Effector memory CD8-positive, alpha-beta T cell (primary cell): Measurements from ENCODE around the gene SMYD2.
A peak's percentile ranks its signal among the peaks of the same experiment; 100 is the strongest.

Experiments
- ATAC-seq: fragments of 150-1000 bp; cut with Tn5 transposase; replicated peaks from 2 replicates; pipeline ENCODE4 v1.10.0; 2021; ENCODE audit warnings: mild to moderate bottlenecking, moderate library complexity
- DNase-seq, 3 experiments: peaks; one replicate each; pipeline ENCODE4 v3.0.0; 2021
- H3K27ac Mint-ChIP-seq, 2 donors: one replicate each; pipeline ENCODE4 v1.8.0; 2022; ENCODE audit warnings: mild to moderate bottlenecking in 2 of 2, mixed read lengths in 2 of 2, moderate library complexity in 2 of 2
- H3K27me3 Mint-ChIP-seq, 2 donors: one replicate each; pipeline ENCODE4 v1.8.0; 2022; ENCODE audit warnings: mixed read lengths in 2 of 2
- H3K36me3 Mint-ChIP-seq: one replicate; pipeline ENCODE4 v1.8.0; 2022; ENCODE audit warnings: mild to moderate bottlenecking, moderate library complexity, mixed read lengths; ENCODE audit not compliant: insufficient read depth
- H3K4me1 Mint-ChIP-seq, 2 donors: one replicate each; pipeline ENCODE4 v1.8.0; 2022; ENCODE audit warnings: low read depth in 2 of 2, mixed read lengths in 2 of 2
- H3K4me3 Mint-ChIP-seq, 2 donors: one replicate each; pipeline ENCODE4 v1.8.0; 2022; ENCODE audit warnings: mild to moderate bottlenecking in 2 of 2, mixed read lengths in 2 of 2, moderate library complexity in 2 of 2
- H3K9me3 Mint-ChIP-seq, 2 donors: one replicate each; pipeline ENCODE4 v1.8.0; 2022; ENCODE audit warnings: mixed read lengths in 2 of 2

The SMYD2 gene

GRCh38 chr1:214277704-214278635 is 3.0 kb upstream of the SMYD2 start:
- Mint-ChIP-seq H3K9me3 (no peaks in the 10 kb centered on the region), H3K4me3 (no peak overlapping the region), H3K36me3 (peaks cover 5% of the 10 kb centered on the region), H3K27ac (peak overlapping the region in 1 of 2 donors; percentile 6), H3K27me3 (no peaks in the 10 kb centered on the region), H3K4me1 (peaks cover 25 to 36% of the 10 kb centered on the region in 2 donors)
- DNase-seq = no peak
- no peak for ATAC-seq

DNA sequence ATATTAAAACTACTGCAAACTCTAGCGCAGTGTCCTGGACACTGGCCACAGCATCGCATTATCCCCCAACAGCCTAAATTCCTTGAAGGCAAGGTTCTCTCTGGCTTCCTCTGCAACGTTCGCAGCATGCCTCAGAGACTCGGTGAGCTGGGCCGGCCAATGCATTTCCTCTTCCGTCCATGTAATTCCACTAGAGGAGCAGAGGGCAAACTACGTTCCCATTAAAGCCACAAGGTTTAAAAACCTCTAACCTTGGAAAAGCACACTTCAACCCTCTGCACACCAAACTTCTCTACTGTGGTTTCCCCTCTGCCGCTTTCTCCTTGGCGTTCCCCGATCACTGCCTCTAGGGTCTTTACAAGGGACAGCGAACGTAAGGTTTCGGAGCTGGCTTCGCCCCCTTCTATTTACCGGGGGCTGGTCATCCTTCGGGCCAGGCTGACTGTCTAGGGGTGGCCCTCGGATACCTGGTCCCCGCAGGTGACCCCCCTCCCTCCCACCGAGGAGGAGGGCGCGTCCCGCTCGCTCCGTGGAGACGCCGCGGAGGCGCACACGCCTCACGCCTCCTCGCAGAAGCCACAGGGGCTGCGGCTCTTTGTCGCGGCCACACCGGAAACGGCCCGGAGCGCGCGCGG is 456 bp upstream of the SMYD2 start:
- ATAC-seq (peak; percentile 23), DNase-seq (peak in 1 of 3 experiments; percentile 5)
- peak overlapping the region; percentile 81 to 82 for H3K4me3 Mint-ChIP-seq
- no peaks in the 10 kb centered on the region for H3K27me3 Mint-ChIP-seq
- peaks cover 27 to 50% of the 10 kb centered on the region in 2 donors for H3K4me1 Mint-ChIP-seq
- H3K9me3 Mint-ChIP-seq = no peaks in the 10 kb centered on the region
- H3K27ac Mint-ChIP-seq = peak overlapping the region; percentile 84 to 85
- H3K36me3 Mint-ChIP-seq = peaks cover 5% of the 10 kb centered on the region

- DNase-seq (no peak), ATAC-seq (no peak)
- peaks cover 5% of the 10 kb centered on the region for H3K36me3 Mint-ChIP-seq
- no peaks in the 10 kb centered on the region for H3K9me3 Mint-ChIP-seq
- peaks cover 29 to 47% of the 10 kb centered on the region in 2 donors for H3K4me1 Mint-ChIP-seq
- peak overlapping the region; percentile 35 to 85 for H3K27ac Mint-ChIP-seq
- no peaks in the 10 kb centered on the region for H3K27me3 Mint-ChIP-seq
- peak overlapping the region; percentile 79 to 87 for H3K4me3 Mint-ChIP-seq
Measured at GRCh38 chr1:214281720-214282629, 1.0 kb downstream of the SMYD2 start.

GRCh38 chr1:214282630-214283242 is 1.8 kb downstream of the SMYD2 start:
- Mint-ChIP-seq H3K27me3 (no peaks in the 10 kb centered on the region), H3K9me3 (no peaks in the 10 kb centered on the region), H3K36me3 (peaks cover 5% of the 10 kb centered on the region), H3K27ac (peak overlapping the region in 1 of 2 donors; percentile 12), H3K4me1 (peaks cover 30 to 44% of the 10 kb centered on the region in 2 donors), H3K4me3 (peak overlapping the region; percentile 79 to 87)
- ATAC-seq = no peak
- DNase-seq = no peak

DNA sequence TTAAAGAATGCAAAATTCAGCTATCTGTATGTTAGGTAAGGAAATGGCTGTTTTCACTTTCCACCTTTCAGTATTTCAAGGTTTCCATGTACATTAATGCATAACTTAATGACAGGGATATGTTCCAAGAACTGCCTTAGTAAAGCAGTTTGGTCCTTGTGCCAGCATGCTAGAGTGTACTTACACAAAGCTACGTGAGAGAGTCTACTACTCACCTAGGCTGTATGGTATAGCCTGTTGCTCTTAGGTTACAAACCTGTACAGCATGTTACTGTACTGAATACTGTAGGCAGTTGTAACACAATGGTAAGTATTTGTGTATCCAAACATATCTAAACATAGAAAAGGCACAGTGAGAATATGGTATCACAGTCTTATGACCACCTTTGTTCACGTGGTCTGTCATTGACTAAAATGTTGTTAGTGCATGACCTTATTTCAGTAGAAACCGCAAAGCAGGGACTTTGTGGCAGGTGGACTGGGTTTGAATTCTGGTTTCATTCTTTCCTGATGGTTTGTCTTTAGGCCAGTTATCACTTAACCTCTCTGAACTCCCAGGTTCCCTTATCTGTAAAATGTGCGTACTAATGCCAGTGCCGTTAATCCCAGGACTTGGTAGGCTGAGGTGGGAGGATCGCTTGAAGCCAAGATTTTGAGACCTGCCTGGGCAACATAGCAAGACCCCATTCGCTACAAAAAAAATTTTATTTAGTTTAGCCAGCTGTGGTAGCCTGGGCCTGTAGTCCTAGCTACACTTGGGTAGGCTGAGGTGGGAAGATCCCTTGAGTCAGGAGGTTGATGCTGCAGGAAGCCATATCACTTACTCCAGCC is 4.9 kb downstream of the SMYD2 start:
- H3K4me3 Mint-ChIP-seq = no peak overlapping the region
- ATAC-seq = no peak
- DNase-seq = no peak
- no peaks in the 10 kb centered on the region for H3K9me3 Mint-ChIP-seq
- peaks cover 33 to 47% of the 10 kb centered on the region in 2 donors for H3K4me1 Mint-ChIP-seq
- H3K27me3 Mint-ChIP-seq = no peaks in the 10 kb centered on the region
- H3K27ac Mint-ChIP-seq = no peak overlapping the region
- H3K36me3 Mint-ChIP-seq = peaks cover 4% of the 10 kb centered on the region

- peak; percentile 46 for ATAC-seq
- Mint-ChIP-seq H3K27ac (peak overlapping the region in 1 of 2 donors; percentile 12), H3K36me3 (peaks cover 4% of the 10 kb centered on the region), H3K27me3 (no peaks in the 10 kb centered on the region), H3K4me3 (peak overlapping the region; percentile 16 to 45), H3K9me3 (no peaks in the 10 kb centered on the region), H3K4me1 (peaks cover 27 to 43% of the 10 kb centered on the region in 2 donors)
- no peak for DNase-seq
Measured at GRCh38 chr1:214287884-214288283, 6.9 kb downstream of the SMYD2 start.

DNA sequence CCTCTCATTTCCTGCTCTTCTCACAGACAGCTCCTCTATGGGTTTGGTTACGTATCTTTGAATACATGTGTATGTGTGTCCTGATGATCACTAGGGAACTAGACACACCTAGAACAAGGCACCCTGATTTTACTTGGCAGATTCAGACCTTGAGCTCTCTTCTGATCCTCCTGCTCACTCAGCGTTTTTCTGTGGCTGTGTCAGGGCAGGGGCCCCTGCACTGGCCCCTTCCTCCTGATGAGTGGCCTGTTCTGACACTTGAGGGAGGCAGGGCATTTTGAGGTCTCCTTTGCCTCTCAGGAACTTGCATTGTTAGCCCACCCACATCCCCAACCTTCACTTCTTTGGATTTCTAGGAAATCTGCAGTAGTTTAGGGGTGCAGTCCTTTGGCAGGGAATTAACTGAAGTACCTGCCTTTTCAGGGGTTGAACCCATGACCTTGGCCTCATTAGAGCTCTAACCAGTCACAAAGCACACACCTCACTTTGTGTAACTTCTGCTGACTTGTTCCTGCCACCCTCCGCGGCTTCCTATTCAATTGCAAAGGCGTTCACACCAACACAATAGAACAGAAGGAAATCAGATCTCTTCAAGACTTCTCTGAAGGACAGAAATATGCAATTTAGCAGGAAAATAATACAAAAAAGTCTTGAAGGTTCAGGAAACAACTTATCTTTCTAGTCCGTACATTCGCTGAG is 8.8 kb downstream of the SMYD2 start:
- Mint-ChIP-seq H3K4me3 (no peak overlapping the region), H3K4me1 (peaks cover 25 to 35% of the 10 kb centered on the region in 2 donors), H3K36me3 (peaks cover 4% of the 10 kb centered on the region), H3K27ac (peak overlapping the region in 1 of 2 donors; percentile 8), H3K9me3 (no peaks in the 10 kb centered on the region), H3K27me3 (no peaks in the 10 kb centered on the region)
- ATAC-seq (no peak), DNase-seq (no peak)

- Mint-ChIP-seq H3K27me3 (no peaks in the 10 kb centered on the region), H3K27ac (peak overlapping the region in 1 of 2 donors; percentile 28), H3K4me1 (peaks cover 24 to 29% of the 10 kb centered on the region in 2 donors)
Measured at GRCh38 chr1:214290424-214291037, 9.6 kb downstream of the SMYD2 start.

GRCh38 chr1:214292322-214292721 is 11.4 kb downstream of the SMYD2 start:
- H3K27me3 Mint-ChIP-seq = no peaks in the 10 kb centered on the region
- H3K4me3 Mint-ChIP-seq = no peak overlapping the region
- H3K27ac Mint-ChIP-seq = no peak overlapping the region
- H3K36me3 Mint-ChIP-seq = peaks cover 4% of the 10 kb centered on the region
- DNase-seq (no peak), ATAC-seq (no peak)
- peaks cover 22 to 29% of the 10 kb centered on the region in 2 donors for H3K4me1 Mint-ChIP-seq
- H3K9me3 Mint-ChIP-seq = no peaks in the 10 kb centered on the region

More at GRCh38 chr1:214290424-214291037, 9.6 kb downstream of the SMYD2 start:
- DNase-seq = no peak
- Mint-ChIP-seq H3K4me3 (no peak overlapping the region), H3K36me3 (peaks cover 4% of the 10 kb centered on the region), H3K9me3 (no peaks in the 10 kb centered on the region)
- no peak for ATAC-seq

GRCh38 chr1:214295934-214296333 is 15.0 kb downstream of the SMYD2 start:
- ATAC-seq = no peak
- H3K27ac Mint-ChIP-seq = no peak overlapping the region
- no peaks in the 10 kb centered on the region for H3K27me3 Mint-ChIP-seq
- no peaks in the 10 kb centered on the region for H3K9me3 Mint-ChIP-seq
- peaks cover 6 to 13% of the 10 kb centered on the region in 2 donors for H3K4me1 Mint-ChIP-seq
- H3K4me3 Mint-ChIP-seq = no peak overlapping the region
- DNase-seq = no peak
- H3K36me3 Mint-ChIP-seq = no peaks in the 10 kb centered on the region
